Fibroblast of skin of left quadriceps (primary cell): ENCODE measurements around the gene SEPTIN5.

Experiments used
- DNase-seq, 2 experiments: peaks; one replicate each; pipeline ENCODE4 v3.0.0-alpha.2; 2013; ENCODE audit warnings: low read depth in 2 of 2

SEPTIN5 gene

DNA sequence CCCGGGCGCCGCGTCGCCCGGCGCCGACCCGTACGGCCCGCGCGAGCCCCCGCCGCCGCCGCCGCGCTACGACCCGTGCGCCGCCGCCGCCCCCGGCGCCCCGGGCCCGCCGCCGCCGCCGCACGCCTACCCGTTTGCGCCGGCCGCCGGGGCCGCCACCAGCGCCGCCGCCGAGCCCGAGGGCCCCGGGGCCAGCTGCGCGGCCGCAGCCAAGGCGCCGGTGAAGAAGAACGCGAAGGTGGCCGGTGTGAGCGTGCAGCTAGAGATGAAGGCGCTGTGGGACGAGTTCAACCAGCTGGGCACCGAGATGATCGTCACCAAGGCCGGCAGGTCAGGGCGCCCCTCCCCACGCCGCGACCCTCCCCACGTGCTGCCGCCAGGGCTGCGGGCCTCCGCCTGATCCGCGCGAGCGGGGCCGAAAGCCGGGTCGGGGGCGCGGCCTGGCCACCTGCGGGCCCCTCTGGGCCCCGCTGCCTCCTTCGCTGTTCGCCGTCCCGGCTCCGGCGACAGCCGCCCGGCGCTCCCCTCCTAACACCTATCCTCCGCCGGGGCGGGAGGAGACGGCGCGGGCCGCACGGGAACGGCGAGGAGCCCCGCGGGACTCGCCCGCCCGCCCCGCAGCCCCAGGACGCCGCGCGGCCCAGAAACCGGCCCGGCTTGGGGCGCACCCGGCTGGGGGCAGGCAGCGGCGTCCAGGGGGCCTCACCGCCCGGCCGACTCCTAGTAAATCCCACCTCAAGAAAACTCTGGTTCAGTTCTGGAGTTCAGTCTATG lies 46.8 kb downstream of the SEPTIN5 start:
- no peak for DNase-seq

DNA sequence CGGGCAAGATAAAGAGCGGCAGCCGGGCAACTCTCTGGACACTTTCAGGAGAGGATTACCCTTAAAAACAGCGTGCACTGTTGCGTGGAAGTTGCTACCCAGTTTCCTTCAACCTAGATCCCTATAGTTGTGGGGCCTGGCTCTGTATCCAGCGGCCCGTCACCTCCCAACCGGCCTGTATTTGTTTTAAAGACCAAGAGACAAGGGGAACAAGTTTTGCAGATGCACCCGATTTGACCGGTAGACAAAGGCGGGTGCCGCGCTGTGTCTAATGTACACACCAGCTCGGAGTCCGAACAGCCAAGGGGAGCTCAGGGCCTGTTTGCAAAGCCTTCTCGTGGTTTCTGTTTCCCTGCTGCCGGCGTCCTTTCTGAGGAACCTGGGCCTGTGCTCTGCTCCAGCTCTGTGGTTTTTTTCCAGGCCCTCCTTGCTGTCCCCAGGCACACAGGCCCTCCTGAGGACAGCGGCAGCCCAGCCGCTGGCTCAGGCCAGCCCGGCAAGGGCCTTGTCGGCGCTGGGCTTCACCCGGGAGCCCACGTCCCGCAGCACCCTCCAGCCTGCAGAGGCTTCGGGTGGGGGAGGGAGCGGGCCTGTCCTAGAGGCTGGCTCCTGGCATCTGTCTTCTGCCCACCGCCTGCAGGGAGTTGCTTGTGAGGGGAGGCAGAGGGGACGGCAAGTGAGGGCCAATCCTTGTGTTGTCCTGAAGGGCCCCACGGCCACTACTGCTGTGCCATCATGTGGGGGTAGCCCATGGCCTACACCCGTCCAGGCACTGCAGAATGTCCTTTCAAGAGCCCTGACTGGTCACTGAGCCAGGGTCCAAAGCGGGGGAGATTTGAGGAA lies 47.6 kb downstream of the SEPTIN5 start:
- no peak for DNase-seq

DNA sequence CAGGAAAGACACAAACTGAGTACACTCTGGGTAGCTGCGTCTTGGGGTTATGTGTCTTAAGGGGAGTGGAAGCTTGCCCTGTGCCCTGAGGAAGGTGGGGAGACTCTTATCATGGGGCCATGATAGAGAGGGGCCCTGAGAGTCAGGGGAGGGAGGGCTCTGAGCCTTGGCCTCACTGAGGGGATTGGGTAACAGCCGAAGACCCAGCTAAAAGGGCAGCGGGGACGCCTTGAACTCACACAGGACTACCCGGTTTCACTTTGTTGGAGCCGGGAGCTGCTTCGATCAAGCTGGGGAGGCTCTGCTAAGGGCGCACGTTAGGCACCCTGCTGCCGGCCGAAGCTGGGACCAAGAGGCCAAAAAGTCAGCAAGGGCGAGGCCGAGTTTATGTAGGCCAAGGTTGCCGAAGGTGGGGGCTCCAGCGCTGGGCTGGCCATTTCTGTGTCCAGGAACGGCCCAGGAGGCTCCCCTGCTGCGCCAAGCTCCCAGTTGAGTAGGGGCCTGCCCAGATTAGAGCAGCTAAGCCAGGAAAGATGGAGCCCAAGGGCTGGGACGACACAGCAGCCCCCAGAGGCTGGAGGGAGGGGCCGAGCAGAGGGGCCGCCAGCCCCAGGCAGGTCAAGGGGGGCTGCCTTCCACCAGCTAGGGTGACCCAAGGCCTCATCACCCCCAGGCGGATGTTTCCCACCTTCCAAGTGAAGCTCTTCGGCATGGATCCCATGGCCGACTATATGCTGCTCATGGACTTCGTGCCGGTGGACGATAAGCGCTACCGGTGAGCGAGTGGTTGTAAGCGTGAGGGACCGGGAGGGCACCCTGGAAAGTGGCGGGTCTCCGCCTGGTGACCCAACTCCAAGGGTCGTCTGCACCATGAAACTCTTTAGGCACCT lies 48.5 kb downstream of the SEPTIN5 start:
- DNase-seq: no peak

DNA sequence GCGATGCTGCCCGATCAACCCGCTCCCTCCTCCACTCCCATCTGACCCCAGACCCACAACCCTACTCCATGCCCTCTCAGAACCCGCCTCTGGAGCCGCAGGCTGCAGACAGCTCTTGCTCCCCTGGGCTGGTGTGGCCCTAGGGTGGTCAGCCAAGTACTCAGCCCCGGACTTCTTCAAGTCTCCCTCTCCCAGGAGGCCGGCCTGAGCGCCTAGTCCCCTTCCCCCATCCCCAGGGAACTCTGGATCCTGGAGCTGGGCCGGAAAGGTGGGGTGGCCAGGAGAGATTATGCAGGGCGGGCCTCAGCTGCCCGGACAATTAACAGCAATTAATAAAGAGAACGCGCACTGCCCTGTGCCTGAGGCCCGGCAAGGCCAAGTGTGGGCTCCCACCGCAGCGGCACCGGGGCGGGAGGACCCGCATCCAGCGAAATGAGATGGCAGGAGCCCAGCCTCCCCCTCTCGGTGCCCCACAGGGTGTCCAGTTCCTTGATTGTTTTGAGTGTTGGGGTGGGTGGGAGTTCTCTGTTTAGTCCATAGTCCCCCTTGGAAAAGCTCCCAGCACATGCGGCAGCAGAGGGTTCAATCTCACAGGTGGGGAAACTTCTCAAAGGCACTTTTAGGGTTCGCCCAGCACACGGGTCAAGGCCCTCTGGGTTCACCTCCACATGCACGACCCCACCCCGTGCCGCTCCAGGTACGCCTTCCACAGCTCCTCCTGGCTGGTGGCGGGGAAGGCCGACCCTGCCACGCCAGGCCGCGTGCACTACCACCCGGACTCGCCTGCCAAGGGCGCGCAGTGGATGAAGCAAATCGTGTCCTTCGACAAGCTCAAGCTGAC lies 49.4 kb downstream of the SEPTIN5 start:
- DNase-seq: no peak

DNA sequence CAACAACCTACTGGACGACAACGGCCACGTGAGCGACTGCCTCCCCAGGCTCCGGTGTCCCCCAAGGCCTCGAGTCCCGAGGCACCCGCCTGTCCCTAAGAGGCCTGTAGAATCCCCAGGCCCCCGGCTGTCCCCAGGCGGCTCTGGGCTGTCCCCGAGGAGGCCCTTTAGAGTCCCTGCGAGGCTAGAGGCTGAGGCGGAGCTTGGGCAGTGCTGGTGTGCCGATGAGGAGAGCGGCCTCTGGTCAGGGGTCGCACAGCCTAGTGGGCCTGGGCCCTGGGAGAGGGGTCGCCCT lies 49.9 kb downstream of the SEPTIN5 start:
- no peak for DNase-seq

DNA sequence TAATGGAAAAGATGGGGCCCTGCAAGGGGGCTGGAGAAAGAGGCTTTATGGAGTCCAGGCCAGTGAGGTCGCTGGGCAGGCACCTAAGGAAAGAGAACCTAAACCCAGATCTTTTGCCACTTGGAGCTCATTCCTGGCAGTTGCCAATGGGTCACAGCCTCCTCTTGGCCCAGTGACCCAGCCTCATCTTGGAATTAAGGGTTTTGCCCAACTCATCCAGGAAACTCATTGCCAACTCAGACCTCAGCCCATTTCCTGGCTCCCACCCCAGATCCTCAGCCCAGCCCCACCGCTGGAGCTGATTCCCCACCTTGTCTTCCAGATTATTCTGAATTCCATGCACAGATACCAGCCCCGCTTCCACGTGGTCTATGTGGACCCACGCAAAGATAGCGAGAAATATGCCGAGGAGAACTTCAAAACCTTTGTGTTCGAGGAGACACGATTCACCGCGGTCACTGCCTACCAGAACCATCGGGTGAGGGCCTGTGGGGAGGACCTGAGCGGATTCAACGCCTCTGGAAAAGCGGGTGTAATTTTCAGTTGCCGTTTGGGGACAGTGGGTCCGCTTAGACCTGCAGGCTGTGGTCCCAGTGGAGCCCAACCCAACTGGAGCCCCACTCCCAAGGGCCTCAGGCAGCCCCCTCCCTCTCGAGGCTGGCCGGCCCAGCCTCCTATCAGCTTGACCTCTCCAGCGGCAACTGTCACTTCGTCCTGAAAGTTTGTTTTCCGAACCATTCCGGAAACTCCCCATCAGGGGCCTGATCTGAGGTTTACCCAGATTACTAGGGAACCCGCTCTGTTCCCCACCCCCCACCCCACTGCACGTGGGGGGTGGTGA lies 50.6 kb downstream of the SEPTIN5 start:
- DNase-seq: no peak

DNA sequence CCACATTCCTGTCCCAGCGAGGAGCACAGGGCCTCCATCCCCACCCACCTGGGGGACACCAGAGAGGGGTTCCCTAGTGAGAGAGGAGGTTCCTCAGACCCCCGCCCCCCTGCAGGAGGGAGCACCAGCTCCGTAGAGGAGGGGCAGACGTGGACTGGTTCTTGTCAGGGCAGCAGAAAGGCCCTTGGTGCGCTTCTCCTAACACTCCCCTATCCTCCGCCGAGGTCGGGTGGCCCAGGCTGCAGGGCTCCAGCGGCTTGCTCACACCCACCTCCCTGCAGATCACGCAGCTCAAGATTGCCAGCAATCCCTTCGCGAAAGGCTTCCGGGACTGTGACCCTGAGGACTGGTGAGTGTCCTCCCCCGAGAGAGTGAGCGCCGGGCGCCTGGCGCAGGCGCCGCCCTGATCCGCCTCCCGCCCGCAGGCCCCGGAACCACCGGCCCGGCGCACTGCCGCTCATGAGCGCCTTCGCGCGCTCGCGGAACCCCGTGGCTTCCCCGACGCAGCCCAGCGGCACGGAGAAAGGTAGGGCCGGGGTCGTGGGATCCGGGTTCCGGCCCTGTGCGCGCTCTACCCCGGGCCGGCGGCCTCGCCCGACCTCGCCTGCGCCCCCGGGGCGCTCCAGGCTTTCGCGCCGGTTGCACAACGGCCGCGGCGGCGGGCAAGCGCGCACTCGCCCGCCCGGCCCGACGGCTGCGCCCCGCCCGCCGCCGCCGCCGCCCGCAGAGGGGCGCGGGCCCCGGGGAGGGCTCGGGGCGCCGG lies 51.4 kb downstream of the SEPTIN5 start:
- no peak for DNase-seq

DNA sequence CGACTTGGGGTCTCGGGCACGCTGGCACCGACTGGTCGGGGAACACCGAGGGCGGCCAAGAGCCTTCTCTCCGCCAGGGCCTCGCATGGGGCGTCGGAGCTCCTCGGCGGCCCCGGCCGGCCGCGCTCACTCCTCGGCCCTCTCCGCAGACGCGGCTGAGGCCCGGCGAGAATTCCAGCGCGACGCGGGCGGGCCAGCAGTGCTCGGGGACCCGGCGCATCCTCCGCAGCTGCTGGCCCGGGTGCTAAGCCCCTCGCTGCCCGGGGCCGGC lies 51.9 kb downstream of the SEPTIN5 start:
- DNase-seq: no peak

DNA sequence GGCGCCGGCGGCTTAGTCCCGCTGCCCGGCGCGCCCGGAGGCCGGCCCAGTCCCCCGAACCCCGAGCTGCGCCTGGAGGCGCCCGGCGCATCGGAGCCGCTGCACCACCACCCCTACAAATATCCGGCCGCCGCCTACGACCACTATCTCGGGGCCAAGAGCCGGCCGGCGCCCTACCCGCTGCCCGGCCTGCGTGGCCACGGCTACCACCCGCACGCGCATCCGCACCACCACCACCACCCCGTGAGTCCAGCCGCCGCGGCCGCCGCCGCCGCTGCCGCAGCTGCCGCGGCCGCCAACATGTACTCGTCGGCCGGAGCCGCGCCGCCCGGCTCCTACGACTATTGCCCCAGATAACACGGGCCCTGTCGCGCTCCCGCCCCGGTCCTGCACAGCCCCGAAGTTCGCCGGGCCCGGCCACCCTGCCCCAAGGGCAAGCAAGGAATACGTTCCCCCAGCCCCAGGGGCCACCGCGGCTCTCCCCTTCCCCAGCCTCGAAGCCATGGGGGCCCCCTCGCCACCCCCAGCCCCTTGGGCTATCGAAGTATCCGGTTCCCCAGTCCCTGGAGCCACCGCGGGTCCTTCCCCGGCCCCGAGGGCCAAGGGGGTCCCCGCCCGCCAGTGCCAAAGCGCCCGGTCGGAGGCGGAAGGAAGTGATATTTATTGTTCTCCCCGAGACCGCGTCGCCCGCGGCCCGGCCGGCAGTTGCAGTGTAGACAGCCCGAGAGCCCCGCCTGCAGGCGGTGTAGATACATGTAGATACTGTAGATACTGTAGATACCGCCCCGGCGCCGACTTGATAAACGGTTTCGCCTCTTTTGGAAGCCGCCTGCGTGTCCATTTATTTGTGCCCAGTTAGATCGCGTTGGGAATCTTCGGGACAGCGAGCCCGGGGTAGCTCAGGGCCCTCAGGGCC lies 52.5 kb downstream of the SEPTIN5 start:
- DNase-seq: no peak

DNA sequence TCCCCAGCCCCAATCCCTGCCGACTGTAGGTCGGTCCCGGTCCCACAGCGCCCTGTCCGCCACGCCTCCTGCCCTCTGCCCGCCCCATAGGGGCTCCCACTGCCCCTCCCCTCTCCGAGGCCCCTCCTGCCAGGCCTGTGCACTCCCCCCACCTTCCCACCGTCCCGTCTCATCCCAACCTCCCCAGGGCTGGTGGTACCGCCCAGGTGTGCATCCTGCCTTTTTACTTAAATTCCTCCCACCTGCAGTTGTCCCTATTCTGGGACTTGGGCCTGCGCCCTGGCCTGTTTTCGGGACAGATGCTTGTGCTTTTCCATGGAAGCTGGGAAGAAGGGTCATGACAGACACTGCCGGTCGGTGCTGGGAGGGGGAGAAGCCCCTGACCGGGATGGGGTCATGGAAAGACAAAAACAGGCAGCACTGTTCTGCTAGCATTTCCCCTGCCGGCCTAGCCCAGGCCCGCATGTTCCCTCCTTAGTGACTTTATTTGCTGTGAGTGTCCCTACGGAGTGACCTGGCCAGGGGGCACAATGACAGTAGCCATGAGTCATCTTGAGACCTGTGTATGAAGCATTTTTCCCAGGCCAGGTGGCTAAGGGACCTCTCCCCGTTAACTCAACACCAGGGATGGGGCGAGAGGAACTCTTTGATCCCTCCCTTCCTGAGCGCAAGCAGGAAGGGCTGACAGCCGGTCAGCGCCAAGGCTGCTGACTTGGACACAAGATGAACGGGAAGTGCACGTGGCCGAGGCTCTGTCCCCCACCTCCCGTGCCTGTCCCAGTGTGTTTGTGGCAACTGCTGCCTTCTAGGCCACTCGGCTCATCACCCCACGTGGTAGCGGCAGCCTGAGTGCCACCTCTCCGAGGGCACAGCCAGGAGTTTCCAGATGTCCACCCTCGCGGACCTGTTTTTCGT lies 53.4 kb downstream of the SEPTIN5 start:
- no peak for DNase-seq

DNA sequence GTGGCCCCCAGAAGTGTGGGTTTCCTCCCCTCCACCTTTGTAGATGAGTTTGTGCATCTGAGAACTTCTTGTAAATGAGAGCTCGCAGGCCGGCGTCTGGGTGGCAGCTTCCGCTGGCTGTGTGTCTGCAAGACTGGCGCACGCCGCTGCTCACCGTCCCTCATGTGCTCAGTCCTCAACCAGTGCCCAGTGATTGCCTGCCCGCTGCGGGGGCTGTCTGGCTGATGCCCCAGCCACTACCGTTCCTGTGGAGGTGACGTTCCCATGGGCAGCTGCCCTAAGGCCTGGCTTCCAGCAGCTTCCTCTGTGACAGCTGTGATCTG lies 55.1 kb downstream of the SEPTIN5 start:
- no peak for DNase-seq

DNA sequence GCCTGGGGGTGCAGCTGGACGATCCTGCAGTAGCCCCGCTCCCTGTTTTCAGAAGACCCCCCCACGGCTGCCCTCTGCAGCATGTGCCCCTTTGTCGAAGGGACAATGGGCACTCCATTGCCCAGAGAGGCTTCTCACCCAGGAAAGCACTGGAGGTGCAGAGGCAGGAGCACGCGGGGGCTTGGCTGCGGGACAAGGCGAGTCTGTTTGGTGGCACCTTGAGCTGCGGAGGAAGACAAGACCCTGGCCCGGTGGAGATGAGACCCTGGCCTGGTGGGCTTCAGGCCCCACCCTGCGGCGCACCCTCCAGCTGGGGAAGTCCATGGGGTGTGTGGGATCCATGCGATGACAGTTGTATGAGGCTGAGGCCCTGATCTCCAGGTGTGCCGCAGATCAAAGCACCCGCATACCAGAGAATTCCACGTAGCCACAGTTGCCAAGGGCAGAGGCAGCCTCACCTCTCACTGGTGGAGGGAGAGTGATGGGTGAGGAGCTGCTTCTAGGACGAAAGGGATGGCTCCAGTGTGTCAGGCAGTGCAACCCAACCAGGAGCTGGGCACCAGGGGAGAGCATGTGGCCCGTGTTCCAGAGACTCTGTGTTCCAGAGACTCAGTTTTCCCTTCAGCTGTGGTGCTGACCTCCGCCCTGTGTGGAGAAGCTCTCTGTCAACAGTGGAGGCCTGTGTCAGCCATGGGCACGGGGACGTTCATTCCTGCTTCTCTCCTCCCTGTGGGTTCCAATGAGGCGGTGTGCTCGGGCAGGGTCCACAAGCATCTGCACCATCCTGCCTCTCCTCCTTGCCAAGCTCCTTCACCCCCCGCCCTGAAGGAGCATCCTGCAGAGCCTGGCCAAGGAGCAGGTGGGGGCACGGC lies 56.3 kb downstream of the SEPTIN5 start:
- no peak for DNase-seq

DNA sequence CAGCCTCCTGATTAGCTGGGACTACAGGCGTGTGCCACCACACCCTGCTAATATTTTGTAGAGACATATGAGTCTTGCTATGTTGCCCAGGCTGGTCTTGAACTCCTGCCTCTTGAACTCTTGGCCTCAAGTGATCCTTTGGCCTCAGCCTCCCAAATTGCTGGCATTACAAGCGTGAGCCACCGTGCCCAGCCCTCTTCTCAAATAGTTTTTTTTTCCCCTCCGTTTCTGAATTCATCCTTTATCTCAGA lies 58.0 kb downstream of the SEPTIN5 start:
- DNase-seq: no peak
